ENCODE results near the gene ITPKB. TPM values are rescaled to one million over a fixed set of nuclear protein-coding genes. Genes with fewer than 3 reads are reported as not detected.

The ITPKB gene
- total and polyA plus RNA-seq, 11 donors = 6.2 to 33.7 (median 17.8) TPM

DNA sequence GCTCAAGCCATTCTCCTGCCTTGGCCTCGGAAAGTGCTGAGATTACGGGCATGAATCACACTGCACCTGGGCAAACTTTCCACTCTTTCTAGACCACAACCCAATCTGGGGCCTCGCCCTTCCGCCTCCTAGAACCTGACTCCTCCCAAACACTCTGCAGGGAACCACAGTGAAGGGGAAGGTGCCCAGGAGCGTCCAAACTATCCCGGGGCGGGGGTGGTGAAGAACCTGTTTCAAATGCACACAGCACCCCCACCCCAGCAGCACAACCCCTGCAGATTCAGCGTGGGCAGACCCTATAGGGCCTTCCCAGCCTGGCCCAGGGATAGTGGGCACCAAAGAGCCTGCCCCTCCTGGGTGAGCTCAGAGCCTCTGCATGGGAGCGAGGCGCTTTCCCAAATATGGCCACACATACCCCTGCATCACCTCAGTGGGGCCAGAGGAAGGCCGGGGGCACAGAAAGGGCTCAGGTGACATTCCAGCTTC, 103.6 kb downstream of the ITPKB start:
- intact Hi-C loops (cut with DNase I) = loop anchor here in 8 of 10 donors (2.0 to 10.0 kb wide), 8 partner anchors 42 to 809 kb away; partner anchors contain the start of gene ITPKB (in 3 of the 8)
- no peak for ATAC-seq
- peak in 3 of 5 donors; percentile 16 to 50 (median 25) for DNase-seq
- Histone ChIP-seq H3K4me1 (peaks cover 0 to 45% (median 24%) of the 10 kb centered on the region in 12 donors), H3K27me3 (no peaks in the 10 kb centered on the region), H3K36me3 (peaks cover 0 to 86% (median 46%) of the 10 kb centered on the region in 9 donors), H3K4me3 (no peak overlapping the region), H3K27ac (peak overlapping the region in 1 of 12 donors; percentile 81), H3K9me3 (no peaks in the 10 kb centered on the region)
- TF ChIP-seq, protein P1, sequence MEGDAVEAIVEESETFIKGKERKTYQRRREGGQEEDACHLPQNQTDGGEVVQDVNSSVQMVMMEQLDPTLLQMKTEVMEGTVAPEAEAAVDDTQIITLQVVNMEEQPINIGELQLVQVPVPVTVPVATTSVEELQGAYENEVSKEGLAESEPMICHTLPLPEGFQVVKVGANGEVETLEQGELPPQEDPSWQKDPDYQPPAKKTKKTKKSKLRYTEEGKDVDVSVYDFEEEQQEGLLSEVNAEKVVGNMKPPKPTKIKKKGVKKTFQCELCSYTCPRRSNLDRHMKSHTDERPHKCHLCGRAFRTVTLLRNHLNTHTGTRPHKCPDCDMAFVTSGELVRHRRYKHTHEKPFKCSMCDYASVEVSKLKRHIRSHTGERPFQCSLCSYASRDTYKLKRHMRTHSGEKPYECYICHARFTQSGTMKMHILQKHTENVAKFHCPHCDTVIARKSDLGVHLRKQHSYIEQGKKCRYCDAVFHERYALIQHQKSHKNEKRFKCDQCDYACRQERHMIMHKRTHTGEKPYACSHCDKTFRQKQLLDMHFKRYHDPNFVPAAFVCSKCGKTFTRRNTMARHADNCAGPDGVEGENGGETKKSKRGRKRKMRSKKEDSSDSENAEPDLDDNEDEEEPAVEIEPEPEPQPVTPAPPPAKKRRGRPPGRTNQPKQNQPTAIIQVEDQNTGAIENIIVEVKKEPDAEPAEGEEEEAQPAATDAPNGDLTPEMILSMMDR (IDR thresholded peaks at IDR 0.05) = no peak
- TF ChIP-seq POLR2A (IDR thresholded peaks at IDR 0.05) = no peak
- WGBS, 4 donors = 88 to 93% (median 91%) methylated on average over 11 of the region's 11 CpGs

DNA sequence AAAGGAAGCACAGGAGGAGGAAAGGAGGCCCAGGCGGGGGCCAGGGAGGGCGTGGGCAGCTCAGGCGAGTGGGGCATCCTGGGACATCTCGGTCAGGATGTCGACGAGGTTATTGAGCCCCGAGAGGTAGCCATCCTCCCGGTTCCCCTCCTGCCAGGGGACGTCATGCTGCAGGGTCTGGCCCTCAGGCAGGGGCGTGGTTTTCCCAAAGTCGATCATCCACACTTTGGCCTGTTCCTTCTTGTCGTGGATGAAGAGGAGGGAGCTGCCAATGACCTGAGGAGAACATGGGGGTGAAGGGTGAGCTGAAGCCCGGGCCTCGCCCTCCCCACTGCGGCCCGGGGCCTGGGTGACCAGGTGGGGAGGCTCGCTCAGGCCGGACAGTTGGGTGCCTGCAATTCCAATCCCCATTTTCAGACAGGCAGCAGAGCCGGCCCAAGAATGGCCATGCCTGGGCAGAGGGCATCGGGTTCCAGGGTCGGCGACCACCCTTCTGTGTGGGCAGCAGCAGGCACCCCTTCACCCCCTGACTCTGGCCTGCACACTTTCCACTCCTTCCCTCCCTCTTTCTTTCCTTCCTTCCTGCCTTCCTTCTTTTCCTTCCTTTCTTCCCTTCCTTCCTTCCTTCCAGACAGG, 104.4 kb downstream of the ITPKB start:
- Histone ChIP-seq H3K4me1 (peaks cover 0 to 45% (median 24%) of the 10 kb centered on the region in 12 donors), H3K4me3 (no peak overlapping the region), H3K27ac (peak overlapping the region in 8 of 12 donors; percentile 1 to 81 (median 19)), H3K36me3 (peaks cover 0 to 80% (median 42%) of the 10 kb centered on the region in 9 donors), H3K27me3 (no peaks in the 10 kb centered on the region), H3K9me3 (no peaks in the 10 kb centered on the region)
- 73 to 82% (median 79%) methylated on average over 22 of the region's 22 CpGs for WGBS, 4 donors
- TF ChIP-seq, protein P1 (IDR thresholded peaks at IDR 0.05) = no peak
- TF ChIP-seq POLR2A (IDR thresholded peaks at IDR 0.05) = no peak
- peak in 2 of 5 donors; percentile 24 to 60 for DNase-seq
- ATAC-seq = no peak
- intact Hi-C loops (cut with DNase I) = loop anchor here (1.0 to 10.0 kb wide), 14 partner anchors 43 to 813 kb away; partner anchors contain the start of gene ITPKB (in 4 of the 10)

DNA sequence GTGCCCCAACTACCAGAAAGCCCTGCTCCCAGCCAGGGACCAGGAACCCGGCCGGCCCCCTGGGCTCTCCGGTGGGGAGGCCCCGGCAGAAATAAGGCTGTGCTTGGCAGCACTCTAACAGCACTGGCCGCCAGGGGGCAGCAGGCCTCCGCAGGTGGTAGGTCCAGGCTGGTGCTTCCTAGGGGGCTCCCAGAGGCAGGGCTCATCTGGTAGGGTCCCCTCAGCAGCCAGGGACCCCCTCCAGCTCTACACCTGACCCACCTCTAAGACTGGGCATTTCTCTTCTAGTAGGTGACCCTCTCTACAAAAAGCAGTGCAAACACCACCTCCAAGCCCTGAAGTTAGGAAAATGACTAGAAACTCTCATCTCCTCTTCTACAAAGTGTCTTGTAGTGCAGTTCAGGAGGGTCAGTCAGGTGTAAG, 104.9 kb downstream of the ITPKB start:
- Histone ChIP-seq H3K4me3 (no peak overlapping the region), H3K27me3 (no peaks in the 10 kb centered on the region), H3K36me3 (peaks cover 0 to 74% (median 38%) of the 10 kb centered on the region in 9 donors), H3K4me1 (peaks cover 0 to 45% (median 24%) of the 10 kb centered on the region in 12 donors), H3K9me3 (no peaks in the 10 kb centered on the region), H3K27ac (peak overlapping the region in 9 of 12 donors; percentile 1 to 81 (median 39))
- TF ChIP-seq POLR2A (IDR thresholded peaks at IDR 0.05) = no peak
- TF ChIP-seq, protein P1 (IDR thresholded peaks at IDR 0.05) = peak; percentile 83 to 99 (median 94)
- ATAC-seq = peak; percentile 76 to 82 (median 80)
- intact Hi-C loops (cut with DNase I) = loop anchor here in 9 of 10 donors (1.0 to 10.0 kb wide), 13 partner anchors 51 to 813 kb away; partner anchors contain the start of gene ITPKB (in 1 of the 9)
- DNase-seq = peak; percentile 79 to 90 (median 81)
- WGBS, 4 donors = 5 to 14% (median 8%) methylated on average over 6 of the region's 6 CpGs; no CpG with 5 or more reads in 1 of the 4 donors

All from heart left ventricle (tissue), 16 donors.